ENCODE data around the gene GNG12.
"Not testable (repeated sequence)": the region's sequence is repeated elsewhere in the genome, so short reads cannot be mapped to it uniquely, and the experiment has no call there.

The GNG12 gene

GRCh38 chr1:67749263-67749843 is 83.9 kb downstream of the GNG12 start:
- DNase-seq, result no peak

GRCh38 chr1:67748630-67749029 is 84.6 kb downstream of the GNG12 start:
- no peak for DNase-seq

- DNase-seq, result no peak
These were observed 85.4 kb downstream of the GNG12 start for GRCh38 chr1:67747671-67748546.

GRCh38 chr1:67745875-67746698 is 87.2 kb downstream of the GNG12 start:
- no peak for DNase-seq

GRCh38 chr1:67743072-67743725 is 90.1 kb downstream of the GNG12 start:
- DNase-seq, result no peak

GRCh38 chr1:67741736-67742135 is 91.5 kb downstream of the GNG12 start:
- no peak for DNase-seq

GRCh38 chr1:67741121-67741520 is 92.1 kb downstream of the GNG12 start:
- no peak for DNase-seq

GRCh38 chr1:67740543-67740942 is 92.7 kb downstream of the GNG12 start:
- no peak for DNase-seq

GRCh38 chr1:67739361-67739760 is 93.9 kb downstream of the GNG12 start:
- no peak for DNase-seq

GRCh38 chr1:67738401-67738800 is 94.9 kb downstream of the GNG12 start:
- no peak for DNase-seq

- no peak for DNase-seq
These were observed 95.4 kb downstream of the GNG12 start for GRCh38 chr1:67737875-67738274.

GRCh38 chr1:67736750-67737149 is 96.5 kb downstream of the GNG12 start:
- DNase-seq, result no peak

GRCh38 chr1:67735806-67736627 is 97.2 kb downstream of the GNG12 start:
- no peak for DNase-seq

GRCh38 chr1:67735206-67735605 is 98.1 kb downstream of the GNG12 start:
- DNase-seq, result no peak

GRCh38 chr1:67734323-67734690 is 99.0 kb downstream of the GNG12 start:
- DNase-seq, result no peak

- no peak for DNase-seq
These were observed 99.5 kb downstream of the GNG12 start for GRCh38 chr1:67733681-67734322.

- DNase-seq, result no peak
These were observed 100.5 kb downstream of the GNG12 start for GRCh38 chr1:67732750-67733151.

- DNase-seq, result no peak
These were observed 101.9 kb downstream of the GNG12 start for GRCh38 chr1:67731322-67731721.

- DNase-seq, result not testable (repeated sequence)
These were observed 103.0 kb downstream of the GNG12 start for GRCh38 chr1:67730312-67730711.

- DNase-seq, result no peak
These were observed 103.4 kb downstream of the GNG12 start for GRCh38 chr1:67729872-67730271.

- DNase-seq, result no peak
These were observed 107.0 kb downstream of the GNG12 start for GRCh38 chr1:67726224-67726623.
